ENCODE measurements around the gene ZFAND6. TPM values are rescaled to one million over a fixed set of nuclear protein-coding genes. Genes with fewer than 3 reads are reported as not detected.

The ZFAND6 gene
- total and polyA plus RNA-seq, 8 donors, result 71.0 to 137 (median 117) TPM

GRCh38 chr15:80156176-80156720 is 96.8 kb downstream of the ZFAND6 start:
- intact Hi-C loops (cut with DNase I), result no loop called here
- no peak for TF ChIP-seq CTCF (IDR thresholded peaks at IDR 0.05)
- H3K4me1 ChIP-seq, result peaks cover 22 to 64% of the 10 kb centered on the region in 2 donors
- no peaks in the 10 kb centered on the region for H3K9me3 ChIP-seq
- no peak for ATAC-seq
- H3K27ac ChIP-seq, result peak overlapping the region in 1 of 2 donors; percentile 33
- no peak overlapping the region for H3K4me3 ChIP-seq
- no peak for DNase-seq
- no peaks in the 10 kb centered on the region for H3K27me3 ChIP-seq
- peaks cover 0 to 5% of the 10 kb centered on the region in 2 donors for H3K36me3 ChIP-seq

- H3K36me3 ChIP-seq, result peaks cover 0 to 5% of the 10 kb centered on the region in 2 donors
- TF ChIP-seq CTCF (IDR thresholded peaks at IDR 0.05), result no peak
- ATAC-seq, result no peak
- H3K4me3 ChIP-seq, result no peak overlapping the region
- H3K27ac ChIP-seq, result no peak overlapping the region
- H3K4me1 ChIP-seq, result peaks cover 29 to 70% of the 10 kb centered on the region in 2 donors
- intact Hi-C loops (cut with DNase I), result no loop called here
- H3K9me3 ChIP-seq, result no peaks in the 10 kb centered on the region
- no peaks in the 10 kb centered on the region for H3K27me3 ChIP-seq
- DNase-seq, result no peak
Observed at GRCh38 chr15:80157215-80157614, 97.7 kb downstream of the ZFAND6 start.

GRCh38 chr15:80159301-80159700 is 99.8 kb downstream of the ZFAND6 start:
- H3K4me3 ChIP-seq, result no peak overlapping the region
- DNase-seq (no peak), ATAC-seq (no peak)
- TF ChIP-seq CTCF (IDR thresholded peaks at IDR 0.05), result no peak
- H3K27me3 ChIP-seq, result no peaks in the 10 kb centered on the region
- peaks cover 0 to 18% of the 10 kb centered on the region in 2 donors for H3K36me3 ChIP-seq
- intact Hi-C loops (cut with DNase I), result no loop called here
- H3K9me3 ChIP-seq, result no peaks in the 10 kb centered on the region
- peak overlapping the region in 1 of 2 donors; percentile 78 for H3K27ac ChIP-seq
- H3K4me1 ChIP-seq, result peaks cover 24 to 60% of the 10 kb centered on the region in 2 donors

GRCh38 chr15:80159811-80160569 is 100.5 kb downstream of the ZFAND6 start:
- intact Hi-C loops (cut with DNase I), result no loop called here
- ATAC-seq, result no peak
- H3K27me3 ChIP-seq, result no peaks in the 10 kb centered on the region

More at GRCh38 chr15:80159811-80160569, 100.5 kb downstream of the ZFAND6 start:
- DNase-seq, result no peak
- H3K27ac ChIP-seq, result peak overlapping the region; percentile 78 to 82
- peaks cover 0 to 18% of the 10 kb centered on the region in 2 donors for H3K36me3 ChIP-seq
- no peak for TF ChIP-seq CTCF (IDR thresholded peaks at IDR 0.05)
- H3K4me1 ChIP-seq, result peaks cover 20 to 53% of the 10 kb centered on the region in 2 donors
- H3K9me3 ChIP-seq, result no peaks in the 10 kb centered on the region
- no peak overlapping the region for H3K4me3 ChIP-seq

Data from left lung (tissue), 10 donors.